Measurements from ENCODE around the gene CHMP1A.

The CHMP1A gene

DNA sequence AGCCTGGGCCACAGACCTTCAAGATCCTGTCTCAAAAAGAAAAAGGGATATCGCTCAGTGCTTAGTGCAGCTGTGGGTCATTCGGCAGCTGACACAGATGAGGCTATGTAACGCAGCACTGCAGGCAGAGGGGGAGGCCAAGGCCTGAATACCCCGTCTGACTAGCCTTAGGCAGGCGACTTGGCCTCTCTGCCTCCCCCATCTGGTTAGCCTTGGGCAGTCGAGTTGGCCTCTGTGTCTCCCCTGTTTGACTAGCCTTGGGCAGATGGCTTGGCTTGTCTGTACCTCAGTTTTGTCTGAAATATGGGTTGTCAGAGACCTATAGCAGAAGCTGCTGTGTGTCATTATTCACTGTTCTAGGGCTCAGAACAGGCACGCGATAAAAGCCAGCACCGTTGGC lies 10.1 kb upstream of the CHMP1A start:
- TF ChIP-seq TAF1 (IDR thresholded peaks at IDR 0.05; ENCODE audit: borderline replicate concordance, insufficient read depth, low read length) (no peak), REST (IDR thresholded peaks at IDR 0.05; ENCODE audit: insufficient read depth in 1 of 2, low read depth in 2 of 2, low read length in 2 of 2) (no peak), FOXP2 (optimal IDR thresholded peaks at IDR 0.05; ENCODE audit: borderline replicate concordance, extremely low read depth, extremely low read length, insufficient read depth) (no peak), POLR2AphosphoS5 (IDR thresholded peaks at IDR 0.05; ENCODE audit: low read depth, low read length) (no peak), SIN3A (IDR thresholded peaks at IDR 0.05; ENCODE audit: borderline replicate concordance, insufficient read depth, low read length) (no peak)

GRCh38 chr16:89661215-89661614 lies 3.7 kb upstream of the CHMP1A start:
- no peak for TF ChIP-seq SIN3A (IDR thresholded peaks at IDR 0.05; ENCODE audit: borderline replicate concordance, insufficient read depth, low read length)
- no peak for TF ChIP-seq FOXP2 (optimal IDR thresholded peaks at IDR 0.05; ENCODE audit: borderline replicate concordance, extremely low read depth, extremely low read length, insufficient read depth)
- TF ChIP-seq REST (IDR thresholded peaks at IDR 0.05; ENCODE audit: insufficient read depth in 1 of 2, low read depth in 2 of 2, low read length in 2 of 2): no peak
- no peak for TF ChIP-seq POLR2AphosphoS5 (IDR thresholded peaks at IDR 0.05; ENCODE audit: low read depth, low read length)
- TF ChIP-seq TAF1 (IDR thresholded peaks at IDR 0.05; ENCODE audit: borderline replicate concordance, insufficient read depth, low read length): no peak

DNA sequence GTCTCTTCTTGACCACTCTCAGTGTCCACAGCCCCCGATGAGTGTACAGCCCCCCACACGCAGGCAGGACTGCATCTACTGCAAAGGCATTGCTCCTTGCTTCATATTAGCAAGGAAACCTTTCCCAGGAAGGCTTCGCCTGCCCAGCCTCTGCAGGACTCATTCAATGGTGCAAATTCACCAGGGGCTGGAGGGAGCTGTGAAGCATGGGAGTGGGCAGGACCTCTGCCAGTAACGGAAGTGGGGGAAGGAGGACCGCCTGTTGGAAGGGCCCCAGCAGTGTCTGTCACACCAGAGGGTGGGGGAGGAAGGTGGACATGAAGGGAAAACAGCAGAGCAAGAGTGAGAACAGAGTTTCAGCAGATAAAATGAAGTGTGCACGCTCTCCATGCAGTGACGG lies 2.6 kb upstream of the CHMP1A start:
- no peak for TF ChIP-seq TAF1 (IDR thresholded peaks at IDR 0.05; ENCODE audit: borderline replicate concordance, insufficient read depth, low read length)
- TF ChIP-seq SIN3A (IDR thresholded peaks at IDR 0.05; ENCODE audit: borderline replicate concordance, insufficient read depth, low read length): no peak
- no peak for TF ChIP-seq POLR2AphosphoS5 (IDR thresholded peaks at IDR 0.05; ENCODE audit: low read depth, low read length)
- TF ChIP-seq FOXP2 (optimal IDR thresholded peaks at IDR 0.05; ENCODE audit: borderline replicate concordance, extremely low read depth, extremely low read length, insufficient read depth): no peak
- no peak for TF ChIP-seq REST (IDR thresholded peaks at IDR 0.05; ENCODE audit: insufficient read depth in 1 of 2, low read depth in 2 of 2, low read length in 2 of 2)

- no peak for TF ChIP-seq TAF1 (IDR thresholded peaks at IDR 0.05; ENCODE audit: borderline replicate concordance, insufficient read depth, low read length)
Observed at GRCh38 chr16:89658221-89658879, 842 bp upstream of the CHMP1A start.

DNA sequence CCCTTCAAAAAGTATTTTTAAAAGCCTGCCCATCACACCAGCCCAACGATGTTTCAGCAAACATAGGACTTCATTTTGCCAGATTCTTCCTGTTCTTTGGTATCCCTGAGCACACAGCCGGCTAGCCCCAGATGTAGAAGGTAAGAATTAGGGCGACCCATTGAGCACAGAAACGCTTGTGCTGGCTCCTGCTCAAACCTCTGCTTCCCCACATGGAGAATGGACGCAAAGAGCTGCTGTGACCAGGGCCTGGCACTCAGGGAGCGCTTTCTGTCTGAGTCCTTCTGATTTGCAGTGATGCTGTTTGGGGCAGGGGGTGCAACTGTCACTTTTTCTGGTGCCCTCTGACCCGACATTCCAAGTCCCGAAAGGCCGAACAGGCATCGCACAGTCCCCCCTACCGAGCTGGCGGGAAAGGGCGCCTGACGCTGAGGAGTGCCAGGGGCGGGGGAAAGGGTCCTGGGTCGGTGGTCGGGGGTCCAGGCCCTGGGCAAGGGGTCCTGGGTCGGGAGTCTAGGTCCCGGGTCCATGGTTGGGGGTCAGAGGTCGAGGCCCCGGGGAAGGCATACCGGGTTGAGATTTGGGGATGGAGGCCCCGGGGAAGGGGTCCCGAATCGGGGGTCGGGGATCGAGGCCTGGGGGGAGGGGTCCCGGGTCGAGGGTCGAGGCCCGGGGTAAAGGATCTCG lies 930 bp downstream of the CHMP1A start:
- no peak for TF ChIP-seq REST (IDR thresholded peaks at IDR 0.05; ENCODE audit: insufficient read depth in 1 of 2, low read depth in 2 of 2, low read length in 2 of 2)
- no peak for TF ChIP-seq POLR2AphosphoS5 (IDR thresholded peaks at IDR 0.05; ENCODE audit: low read depth, low read length)
- no peak for TF ChIP-seq SIN3A (IDR thresholded peaks at IDR 0.05; ENCODE audit: borderline replicate concordance, insufficient read depth, low read length)
- TF ChIP-seq TAF1 (IDR thresholded peaks at IDR 0.05; ENCODE audit: borderline replicate concordance, insufficient read depth, low read length): no peak
- TF ChIP-seq FOXP2 (optimal IDR thresholded peaks at IDR 0.05; ENCODE audit: borderline replicate concordance, extremely low read depth, extremely low read length, insufficient read depth): no peak

All from PFSK-1 (cell line).